Endothelial cell (in vitro differentiated cells): ENCODE results near the gene RBM18. TPM values are rescaled to one million over a fixed set of nuclear protein-coding genes. Genes with fewer than 3 reads are reported as not detected.

ENCODE experiments used
- DNase-seq: peaks from one replicate; pipeline ENCODE4 v3.0.0; 2021; ENCODE audit warnings: low spot score
- H3K27ac Mint-ChIP-seq: one replicate; pipeline ENCODE4 v1.8.0; 2021; ENCODE audit warnings: mixed read lengths, inconsistent platforms; ENCODE audit not compliant: unreplicated experiment
- H3K27me3 Mint-ChIP-seq: one replicate; pipeline ENCODE4 v1.8.0; 2021; ENCODE audit warnings: mild to moderate bottlenecking, moderate library complexity, mixed read lengths, inconsistent platforms; ENCODE audit not compliant: unreplicated experiment
- H3K36me3 Mint-ChIP-seq: one replicate; pipeline ENCODE4 v1.8.0; 2021; ENCODE audit warnings: mild to moderate bottlenecking, low read depth, mixed read lengths, inconsistent platforms; ENCODE audit not compliant: unreplicated experiment
- H3K4me1 Mint-ChIP-seq: one replicate; pipeline ENCODE4 v1.8.0; 2021; ENCODE audit warnings: mild to moderate bottlenecking, mixed read lengths, inconsistent platforms; ENCODE audit not compliant: unreplicated experiment
- H3K4me3 Mint-ChIP-seq: one replicate; pipeline ENCODE4 v1.8.0; 2021; ENCODE audit warnings: mild to moderate bottlenecking, mixed read lengths, inconsistent platforms; ENCODE audit not compliant: unreplicated experiment
- H3K9me3 Mint-ChIP-seq: one replicate; pipeline ENCODE4 v1.8.0; 2021; ENCODE audit warnings: mixed read lengths, inconsistent platforms; ENCODE audit not compliant: unreplicated experiment
- CTCF ChIP-seq: fragments of 200-600 bp; sonication (generic); IDR thresholded peaks from one replicate; pipeline ENCODE4 v1.5.0; 2021; ENCODE audit warnings: antibody characterized with exemption; ENCODE audit not compliant: unreplicated experiment
- long read RNA-seq: library from polyadenylated mRNA; unstranded; transcript quantifications from one replicate; pipeline ENCODE4 v2.0.0, GENCODE V29; 2020; ENCODE audit not compliant: unreplicated experiment
- total RNA-seq: library from RNA; stranded (reverse); fragmentation: NEBNext Ultra II Directional; extraction: Animal tissue kit (Norgen Biotek cat#: 25700); gene quantifications from one replicate; pipeline ENCODE4 v1.2.1, GENCODE V29; 2021; ENCODE audit not compliant: unreplicated experiment

Gene RBM18
- total RNA-seq: 22.2 TPM
- long read RNA-seq, full-length matches to known transcripts: 14 of 20 reads
- long read RNA-seq, partial matches to known transcripts: 1 of 20 reads
- long read RNA-seq, other reads (novel, unspliced or antisense): 5 of 20 reads

GRCh38 chr9:122264360-122265148 is at the start of gene RBM18, which contains the start of gene MRRF:
Gene RBM18 (minus strand): TSS chr9:122264840. CDS start chr9:122261492, 3,348 bp downstream.
Gene MRRF (plus strand): TSS chr9:122264882. CDS start chr9:122270892, 6,010 bp downstream.
- peaks cover 13% of the 10 kb centered on the region for H3K36me3 Mint-ChIP-seq
- H3K4me3 Mint-ChIP-seq: peak within 1 kb of the TSS; percentile 91
- peak within 1 kb of the TSS; percentile 96 for H3K27ac Mint-ChIP-seq
- peaks cover 44% of the 10 kb centered on the region for H3K4me1 Mint-ChIP-seq
- no peaks in the 10 kb centered on the region for H3K27me3 Mint-ChIP-seq
- H3K9me3 Mint-ChIP-seq: no peaks in the 10 kb centered on the region
- TF ChIP-seq CTCF: no peak
- DNase-seq: peak; percentile 94

GRCh38 chr9:122314165-122314564 is 49.5 kb upstream of the RBM18 start:
- peaks cover 20% of the 10 kb centered on the region for H3K36me3 Mint-ChIP-seq
- H3K4me1 Mint-ChIP-seq: no peaks in the 10 kb centered on the region
- no peak overlapping the region for H3K4me3 Mint-ChIP-seq
- DNase-seq: no peak
- no peaks in the 10 kb centered on the region for H3K27me3 Mint-ChIP-seq
- H3K9me3 Mint-ChIP-seq: no peaks in the 10 kb centered on the region
- TF ChIP-seq CTCF: no peak
- no peak overlapping the region for H3K27ac Mint-ChIP-seq

GRCh38 chr9:122309861-122310260 is 45.2 kb upstream of the RBM18 start:
- H3K27ac Mint-ChIP-seq: no peak overlapping the region

GRCh38 chr9:122307925-122308324 is 43.3 kb upstream of the RBM18 start:
- H3K36me3 Mint-ChIP-seq: peaks cover 8% of the 10 kb centered on the region
- H3K4me1 Mint-ChIP-seq: peaks cover 39% of the 10 kb centered on the region
- H3K27me3 Mint-ChIP-seq: peaks cover 2% of the 10 kb centered on the region
- TF ChIP-seq CTCF: no peak
- H3K27ac Mint-ChIP-seq: peak overlapping the region; percentile 74
- DNase-seq: no peak
- H3K4me3 Mint-ChIP-seq: no peak overlapping the region
- no peaks in the 10 kb centered on the region for H3K9me3 Mint-ChIP-seq

More at GRCh38 chr9:122309861-122310260, 45.2 kb upstream of the RBM18 start:
- no peak for DNase-seq
- no peak for TF ChIP-seq CTCF
- Mint-ChIP-seq H3K36me3 (peaks cover 20% of the 10 kb centered on the region), H3K27me3 (no peaks in the 10 kb centered on the region), H3K9me3 (no peaks in the 10 kb centered on the region), H3K4me1 (peaks cover 24% of the 10 kb centered on the region), H3K4me3 (no peak overlapping the region)

GRCh38 chr9:122307061-122307460 is 42.4 kb upstream of the RBM18 start:
- peak overlapping the region; percentile 7 for H3K4me3 Mint-ChIP-seq
- H3K36me3 Mint-ChIP-seq: peaks cover 6% of the 10 kb centered on the region
- H3K27me3 Mint-ChIP-seq: peaks cover 2% of the 10 kb centered on the region
- H3K27ac Mint-ChIP-seq: peak overlapping the region; percentile 74
- DNase-seq: peak; percentile 44
- no peak for TF ChIP-seq CTCF
- peaks cover 39% of the 10 kb centered on the region for H3K4me1 Mint-ChIP-seq
- H3K9me3 Mint-ChIP-seq: no peaks in the 10 kb centered on the region
